ENCODE results near the gene SPPL3.
"Not testable (repeated sequence)": the region's sequence is repeated elsewhere in the genome, so short reads cannot be mapped to it uniquely, and the experiment has no call there.

Gene SPPL3

DNA sequence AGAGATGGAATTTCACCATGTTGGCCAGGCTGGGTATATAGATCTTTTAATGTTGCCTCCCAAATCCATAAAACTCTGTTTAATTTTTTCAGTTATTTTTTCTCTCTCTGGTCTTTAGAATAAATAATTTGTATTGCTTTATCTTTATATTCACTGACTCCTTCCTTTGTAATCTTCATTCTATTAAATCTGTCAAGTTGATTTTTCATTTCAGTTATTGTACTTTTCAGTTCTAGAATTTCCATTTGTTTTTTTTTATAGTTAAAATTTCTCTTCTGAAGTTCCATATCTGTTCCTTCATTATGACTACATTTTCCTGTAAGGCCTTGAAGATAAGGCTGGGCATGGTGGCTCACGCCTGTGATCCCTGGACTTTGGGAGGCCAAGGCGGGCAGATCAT is 13.6 kb upstream of the SPPL3 start:
- no peak for DNase-seq

DNA sequence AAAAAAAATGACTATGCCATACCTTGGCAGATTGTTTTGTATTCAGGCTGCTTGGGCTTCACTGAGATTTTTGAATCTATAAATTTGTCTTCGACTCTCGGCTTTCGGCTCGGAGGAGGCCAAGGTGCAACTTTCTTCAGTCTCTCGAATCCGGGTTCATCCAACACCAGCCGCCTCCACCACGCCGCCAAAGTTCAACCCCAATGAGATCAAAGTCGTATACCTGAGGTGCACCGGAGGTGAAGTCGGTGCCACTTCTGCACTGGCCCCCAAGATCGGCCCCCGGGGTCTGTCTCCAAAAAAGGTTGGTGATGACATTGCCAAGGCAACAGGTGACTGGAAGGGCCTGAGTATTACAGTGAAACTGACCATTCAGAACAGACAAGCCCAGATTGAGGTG is 12.4 kb upstream of the SPPL3 start:
- no peak for DNase-seq

DNA sequence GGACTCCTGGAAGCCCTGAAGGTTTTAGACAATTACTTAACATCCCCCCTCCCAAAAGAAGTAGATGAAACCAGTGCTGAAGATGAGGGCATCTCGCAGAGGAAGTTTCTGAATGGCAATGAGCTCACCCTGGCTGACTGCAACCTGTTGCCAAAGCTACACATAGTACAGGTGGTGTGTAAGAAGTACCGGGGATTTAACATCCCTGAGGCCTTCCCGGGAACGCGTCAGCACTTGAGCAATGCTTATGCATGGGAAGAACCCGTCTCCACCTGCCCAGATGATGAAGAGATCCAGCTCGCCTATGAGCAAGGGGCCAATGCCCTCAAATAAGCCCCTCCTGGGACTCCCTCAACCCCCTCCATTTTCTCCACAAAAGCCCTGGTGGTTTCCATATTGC is 10.6 kb upstream of the SPPL3 start:
- no peak for DNase-seq

DNA sequence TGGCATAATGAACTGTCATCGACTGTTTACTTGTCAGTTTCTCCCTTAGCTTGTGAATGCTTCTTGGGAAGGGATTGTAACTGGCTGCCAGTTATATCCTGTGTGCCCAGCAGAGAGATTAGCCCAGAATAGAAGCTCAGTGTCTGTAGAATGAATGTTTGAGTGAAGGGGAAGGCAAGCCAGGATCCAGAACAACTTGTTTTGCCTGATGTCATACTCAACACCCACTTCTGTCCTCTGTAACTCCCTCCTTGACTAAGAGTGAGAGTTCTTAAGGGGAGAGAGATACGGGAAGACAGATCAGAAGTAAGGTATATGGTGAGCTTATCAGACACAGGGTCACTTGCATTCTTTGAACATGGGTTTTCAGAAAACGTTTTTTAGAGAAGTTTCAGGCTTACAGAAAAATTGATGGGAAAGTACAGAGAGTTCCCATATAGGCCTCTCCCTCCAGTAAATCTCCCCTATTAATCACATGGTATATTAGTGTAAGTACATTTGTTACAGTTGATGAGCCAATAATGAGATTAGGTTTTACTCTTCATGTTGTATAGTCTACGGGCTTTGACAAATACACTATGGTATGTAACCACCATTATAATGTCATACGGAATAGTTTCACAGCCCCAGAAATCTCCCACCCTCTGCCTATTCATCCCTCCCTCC is 5.6 kb upstream of the SPPL3 start:
- no peak for DNase-seq

DNA sequence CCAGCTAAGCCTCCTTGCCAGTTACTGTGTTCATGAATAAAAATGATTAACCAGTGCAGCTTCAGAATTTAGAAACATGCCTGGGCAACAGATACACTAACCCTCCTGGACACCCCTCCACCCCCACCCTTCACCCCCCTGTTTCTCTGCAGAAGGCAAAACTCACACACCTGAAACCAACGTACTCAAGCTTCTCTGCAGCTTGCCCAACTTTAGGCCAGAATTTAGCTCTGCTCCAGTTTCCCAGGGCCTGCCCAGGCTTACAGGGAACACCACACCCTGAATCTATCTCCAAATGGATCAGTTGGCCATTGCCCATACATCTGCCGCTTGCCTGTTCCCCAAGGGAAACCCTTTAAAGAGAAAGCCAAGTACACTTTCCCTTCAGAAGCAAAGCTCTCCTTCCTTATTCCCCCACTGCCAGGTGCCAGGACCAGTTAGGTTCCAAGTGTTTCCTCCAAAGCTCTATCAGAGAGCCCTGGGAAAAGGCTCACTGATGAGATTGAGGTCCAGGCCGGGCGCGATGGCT is 1.8 kb upstream of the SPPL3 start:
- no peak for DNase-seq

DNA sequence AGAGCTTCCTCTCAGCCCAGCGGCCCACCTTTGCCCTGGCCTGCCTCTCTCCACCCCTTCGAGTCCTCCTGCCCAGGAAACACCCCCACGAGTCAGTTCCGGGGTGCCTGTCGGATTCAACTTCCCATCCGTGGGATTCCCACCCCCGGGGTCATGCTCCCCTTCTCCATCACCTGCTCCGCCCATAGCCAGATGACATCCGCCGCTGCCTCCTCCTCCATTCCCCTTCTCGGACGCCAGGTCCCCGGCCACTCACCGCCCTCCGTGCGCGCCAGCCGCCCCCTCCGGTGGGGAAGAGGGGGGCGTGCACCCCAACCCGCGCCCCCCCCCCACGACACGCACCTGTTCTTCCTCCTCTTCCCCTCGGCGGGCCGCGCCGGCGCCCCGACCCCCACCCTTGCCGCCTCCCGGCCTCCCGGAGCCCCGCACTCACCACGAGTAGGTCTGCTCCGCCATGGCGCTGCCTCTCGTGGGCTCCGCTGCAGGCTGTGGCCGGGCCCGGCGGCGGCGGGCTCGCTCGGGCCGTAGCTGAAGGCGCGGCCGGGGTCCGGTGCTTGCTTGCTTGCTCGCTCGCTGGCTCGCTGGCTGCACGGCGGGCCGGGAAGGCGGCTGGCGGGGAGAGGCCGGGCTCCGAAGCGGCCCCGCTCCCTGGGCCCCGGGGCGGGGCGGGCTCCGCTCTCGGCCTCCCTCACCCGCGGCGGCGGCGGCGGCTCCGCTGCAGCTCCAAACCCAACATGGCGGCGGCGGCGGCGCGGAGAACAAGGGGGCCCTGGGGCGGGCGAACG is 554 bp downstream of the SPPL3 start:
- no peak for DNase-seq

DNA sequence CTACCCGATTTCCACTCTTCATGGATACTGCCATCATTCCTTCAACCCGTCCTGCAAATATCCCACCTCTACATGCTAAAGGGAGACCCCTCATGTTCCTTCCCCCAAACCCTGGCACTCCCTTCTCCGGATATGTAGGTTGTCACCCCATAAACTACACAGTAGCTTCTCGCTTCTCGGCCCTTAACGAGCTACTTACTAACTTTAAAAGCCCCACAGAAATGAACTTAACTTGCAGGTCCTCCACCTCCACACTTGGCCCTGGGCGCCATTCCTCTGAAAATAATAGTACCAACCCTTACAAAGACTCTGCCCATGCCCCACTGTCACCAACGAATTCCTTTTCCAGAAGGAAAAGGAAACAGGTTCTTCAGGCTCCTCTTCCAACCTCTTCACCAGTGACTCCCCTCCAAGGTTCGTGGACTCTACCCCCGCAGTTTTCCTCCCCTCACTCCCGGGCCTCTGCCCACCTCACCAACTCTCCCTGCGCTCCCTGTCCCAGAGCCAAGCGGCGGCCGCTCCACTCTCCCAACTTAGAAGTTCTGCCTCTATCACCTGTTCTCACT is 1.2 kb downstream of the SPPL3 start:
- no peak for DNase-seq

DNA sequence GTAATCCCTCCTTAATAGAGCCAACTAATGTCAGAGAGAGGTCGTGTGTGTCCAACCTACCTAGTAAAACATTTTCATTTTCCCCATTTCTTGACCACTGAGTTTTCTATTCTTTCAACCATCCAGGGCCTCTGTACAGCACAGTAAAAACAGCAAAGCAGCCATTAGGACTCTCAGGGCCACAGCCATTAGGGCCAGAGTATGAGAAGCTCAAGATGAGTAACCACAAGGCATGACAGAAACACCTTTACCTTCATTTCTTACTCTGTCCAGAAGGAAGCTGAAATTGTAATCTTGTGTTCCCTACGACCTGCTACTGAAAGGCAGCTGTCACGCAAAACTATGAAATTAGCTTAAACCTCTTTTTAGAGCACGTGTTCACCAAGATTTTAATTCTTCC is 2.3 kb downstream of the SPPL3 start:
- no peak for DNase-seq

DNA sequence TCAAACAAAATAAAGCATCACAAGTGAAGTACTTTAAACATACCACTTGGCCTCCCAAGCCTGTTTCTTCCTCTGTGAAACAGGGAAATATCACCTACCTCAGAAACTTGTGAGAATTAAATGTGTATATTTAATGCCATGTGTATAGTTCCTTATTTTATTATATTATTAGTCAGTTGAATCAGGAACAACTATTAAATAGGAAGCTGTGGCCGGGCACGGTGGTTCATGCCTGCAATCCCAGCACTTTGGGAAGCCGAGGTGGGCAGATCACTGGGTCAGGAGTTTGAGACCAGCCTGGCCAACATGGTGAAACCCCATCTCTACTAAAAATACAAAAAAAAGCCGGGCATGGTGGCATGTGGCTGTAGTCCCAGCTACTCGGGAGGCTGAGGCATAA is 3.1 kb downstream of the SPPL3 start:
- DNase-seq = not testable (repeated sequence)

DNA sequence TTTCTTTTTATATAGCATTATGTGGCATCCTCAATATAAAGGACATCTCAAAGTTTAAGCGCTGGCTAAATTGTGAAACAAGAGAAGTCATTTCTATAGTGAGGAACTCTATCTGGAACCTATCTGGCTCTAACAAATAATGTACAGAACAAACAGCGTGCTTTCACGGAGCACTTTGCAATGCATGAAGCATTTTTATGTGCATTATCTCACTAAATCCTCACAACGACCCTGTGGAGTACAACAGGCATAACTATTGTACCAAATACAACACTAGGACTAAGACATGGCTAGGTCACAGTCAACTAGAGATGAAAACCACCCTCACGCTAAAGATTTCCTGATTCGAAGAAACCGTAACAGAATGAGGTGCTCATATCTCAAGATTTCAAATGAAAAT is 8.6 kb downstream of the SPPL3 start:
- DNase-seq = no peak

DNA sequence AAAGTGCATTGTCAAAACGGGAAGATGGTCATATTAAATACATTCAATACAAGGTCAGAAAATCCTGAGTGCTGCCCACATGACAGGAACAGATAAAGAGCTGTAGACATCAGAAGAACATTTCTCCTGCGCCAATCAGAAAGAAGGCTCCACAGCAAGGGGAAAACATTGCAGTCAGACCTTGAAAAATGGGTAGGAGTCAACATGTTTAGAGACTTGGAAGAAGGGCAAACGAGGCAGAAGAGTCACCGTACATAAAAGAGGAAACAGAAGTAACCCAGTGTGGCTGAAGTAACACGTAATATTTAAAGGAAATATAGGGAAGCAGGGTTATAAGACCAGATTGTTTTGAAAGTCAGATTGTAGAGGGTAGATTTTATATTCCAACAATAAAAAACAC is 11.9 kb downstream of the SPPL3 start:
- no peak for DNase-seq

DNA sequence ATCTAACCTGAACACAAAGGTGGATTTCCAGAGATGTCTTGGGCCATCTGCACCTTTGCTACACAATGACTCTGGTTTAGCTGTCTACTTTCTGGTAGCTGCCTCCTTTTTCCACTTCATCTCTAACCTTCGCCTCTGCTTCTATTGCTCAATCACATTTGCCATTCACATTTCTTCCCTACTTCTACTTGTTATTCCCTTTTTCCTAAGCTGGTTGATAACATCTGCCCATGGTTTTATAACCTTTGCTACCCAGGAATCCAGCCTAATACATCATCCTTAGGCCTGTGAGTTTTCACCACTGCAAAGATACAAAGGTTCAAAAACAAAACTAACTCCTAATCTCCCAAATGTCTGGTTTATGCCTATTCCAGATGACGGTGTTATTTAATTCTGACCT is 13.2 kb downstream of the SPPL3 start:
- no peak for DNase-seq

DNA sequence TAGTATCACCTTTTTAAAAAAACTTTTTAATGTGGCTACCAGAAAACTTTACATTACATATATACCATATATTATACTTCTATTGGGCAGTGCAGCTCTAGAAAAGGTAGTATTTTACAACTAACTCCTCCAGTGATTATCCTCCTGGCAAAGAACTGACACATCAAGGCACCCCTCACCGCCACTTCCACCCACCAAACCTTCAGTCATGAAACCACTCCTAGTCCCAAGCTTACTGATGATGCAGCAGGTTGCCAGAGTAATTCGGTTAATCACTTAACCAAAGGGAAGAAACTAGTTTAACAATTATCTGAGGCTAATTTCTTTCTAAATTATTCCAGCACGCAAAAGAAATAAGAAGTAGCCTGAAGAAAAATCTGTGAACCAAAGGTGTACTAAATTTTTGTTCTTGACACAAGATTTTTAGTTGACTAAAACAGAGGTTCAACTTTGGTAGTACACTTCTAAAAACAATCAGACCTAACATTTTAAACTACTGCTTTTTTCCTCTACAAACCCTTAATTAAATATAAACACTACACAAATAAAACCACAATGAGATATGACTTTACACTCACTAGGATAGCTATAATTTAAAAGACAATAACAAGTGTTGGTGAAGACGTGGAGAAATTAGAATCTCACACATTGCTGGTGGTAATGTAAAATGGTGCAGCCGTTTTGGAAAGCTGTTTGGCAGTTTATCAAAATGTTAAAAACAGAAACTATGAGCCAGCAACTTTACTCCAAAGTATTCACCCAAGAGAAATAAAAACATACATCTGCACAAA is 16.7 kb downstream of the SPPL3 start:
- DNase-seq = no peak

DNA sequence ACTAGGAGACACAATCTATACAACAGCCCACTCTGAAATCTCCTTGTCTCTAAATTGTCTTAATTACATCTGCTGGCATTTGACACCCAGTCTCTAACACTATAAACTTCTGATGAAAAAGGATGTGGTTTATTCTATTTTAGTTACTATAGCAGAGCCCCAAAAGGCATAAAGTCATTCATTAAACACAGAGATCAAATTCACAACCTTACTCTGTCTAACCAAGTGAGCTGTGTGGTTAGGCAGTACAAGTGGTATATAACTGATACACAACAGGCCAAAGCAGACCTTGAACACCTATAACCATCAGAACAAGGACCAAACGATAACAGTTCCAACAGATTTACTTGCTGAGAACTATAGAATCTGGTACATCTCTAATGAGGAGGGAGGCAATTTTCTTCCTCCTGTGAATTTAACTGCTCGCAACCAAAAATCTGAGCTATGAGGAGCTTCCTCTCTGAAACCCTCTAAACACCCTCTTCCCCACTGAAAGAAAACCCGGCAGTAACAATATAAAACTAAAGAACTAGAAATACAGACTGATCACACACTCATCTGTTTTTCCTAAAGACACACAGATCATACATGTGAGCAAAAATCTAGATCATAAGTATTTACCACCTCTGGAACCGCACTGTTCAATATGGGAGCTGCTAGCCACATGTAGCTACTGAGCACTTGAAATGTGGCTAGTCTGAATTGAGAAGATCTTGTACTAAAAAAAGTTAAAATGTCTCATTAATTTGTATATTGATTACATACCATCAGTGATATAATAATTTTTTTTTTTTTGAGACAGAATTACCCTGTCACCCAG is 17.7 kb downstream of the SPPL3 start:
- no peak for DNase-seq

DNA sequence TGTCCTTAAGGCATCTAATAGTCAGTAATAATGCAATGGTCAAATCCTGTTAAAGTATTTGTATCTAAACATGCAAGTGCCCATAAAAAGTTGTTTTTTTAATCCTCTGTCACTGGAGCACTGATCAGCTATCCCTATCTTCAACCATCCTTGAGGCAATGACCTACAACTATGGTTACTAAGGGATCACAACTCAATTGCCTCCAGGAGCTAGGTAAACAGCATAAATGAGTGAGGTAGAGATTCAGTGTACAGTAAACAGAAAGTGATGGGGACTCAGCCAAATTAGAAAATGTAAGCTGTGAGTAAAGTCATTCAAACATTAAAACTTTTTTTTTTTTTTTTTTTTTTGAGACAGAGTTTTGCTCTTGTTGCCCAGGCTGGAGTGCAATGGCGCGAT is 18.6 kb downstream of the SPPL3 start:
- no peak for DNase-seq

DNA sequence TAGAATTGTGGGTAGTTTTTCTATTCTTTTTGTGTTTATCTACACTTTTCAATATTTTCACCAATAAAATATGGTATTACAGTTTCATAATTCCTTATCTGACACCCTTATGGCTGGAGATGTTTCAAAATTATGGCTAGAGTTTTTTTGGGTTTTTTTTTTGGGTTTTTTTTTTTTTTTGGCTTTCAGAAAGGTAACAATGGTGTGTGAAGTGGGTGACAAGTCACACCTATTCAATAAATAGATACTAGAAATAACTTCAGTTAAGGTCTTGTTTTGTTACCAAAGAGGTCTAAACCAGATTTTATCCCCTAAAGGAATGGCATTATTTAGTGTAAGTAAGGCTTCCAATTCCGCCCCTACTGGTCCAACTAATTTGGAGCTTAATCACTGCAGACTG is 19.5 kb downstream of the SPPL3 start:
- DNase-seq = no peak

DNA sequence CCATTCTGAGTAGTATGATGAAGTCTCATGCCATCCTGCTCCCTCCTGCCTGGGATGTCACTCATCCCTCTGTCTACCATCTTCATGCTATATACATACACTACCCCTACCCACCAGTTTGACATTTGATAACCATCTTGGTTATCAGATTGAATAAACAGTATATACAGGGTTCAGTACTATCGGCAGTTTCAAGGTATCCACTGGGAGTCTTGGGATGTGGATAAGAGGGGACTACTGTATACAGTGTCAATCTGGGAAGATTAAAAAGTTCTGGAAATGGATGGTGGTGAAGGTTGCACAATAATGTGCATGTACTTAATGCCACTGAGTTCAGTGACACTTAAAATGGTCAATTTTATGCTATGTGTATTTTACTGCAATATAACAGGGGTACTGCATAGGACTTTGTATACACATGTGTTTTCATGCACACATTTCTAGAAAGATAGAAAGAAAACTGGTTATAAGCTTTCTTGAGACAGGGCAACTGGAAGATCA is 22.1 kb downstream of the SPPL3 start:
- no peak for DNase-seq

DNA sequence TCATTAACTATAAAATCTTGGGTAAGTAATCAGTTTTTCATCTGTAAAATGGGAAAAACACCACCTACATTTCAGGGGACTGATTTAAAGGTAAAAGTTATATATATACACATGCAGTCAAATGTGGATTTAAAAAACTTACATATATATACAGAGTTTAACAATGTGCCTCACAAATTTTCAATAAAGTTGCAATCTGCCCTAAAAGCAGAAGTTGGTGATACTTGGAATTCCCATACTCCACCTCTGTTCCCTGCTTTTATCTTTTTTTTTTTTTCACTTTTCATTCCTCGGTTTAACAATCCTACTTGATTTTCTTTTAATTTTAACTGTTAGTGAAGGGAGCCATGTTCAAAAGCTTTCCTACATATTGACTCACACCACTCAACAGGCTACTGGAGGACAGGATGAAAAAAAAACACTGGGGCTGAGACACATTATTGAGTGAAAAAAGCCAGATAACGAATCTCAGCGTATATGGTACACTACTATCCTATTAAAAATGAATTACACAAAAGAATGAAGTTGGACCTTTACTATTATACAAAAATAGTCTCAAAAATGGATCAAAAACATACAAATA is 24.3 kb downstream of the SPPL3 start:
- no peak for DNase-seq

DNA sequence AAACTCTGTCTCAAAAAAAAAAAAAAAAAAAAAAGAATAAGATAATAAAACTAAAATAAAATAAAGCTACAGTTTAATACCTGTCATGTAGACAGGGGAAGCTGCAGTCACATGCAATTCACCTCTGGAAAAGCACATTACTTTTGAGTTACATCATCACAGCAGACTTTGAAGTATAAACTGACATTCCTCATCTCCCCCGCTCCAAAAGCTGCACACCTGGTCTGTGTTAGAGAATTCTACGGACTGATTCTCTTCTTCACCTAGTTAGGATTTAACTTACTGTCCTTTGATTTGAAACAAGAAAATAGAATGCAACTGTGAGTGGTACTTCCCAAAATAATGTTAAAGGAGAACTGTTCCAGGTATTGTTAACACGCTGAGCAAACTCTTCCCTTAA is 25.1 kb downstream of the SPPL3 start:
- DNase-seq = no peak

DNA sequence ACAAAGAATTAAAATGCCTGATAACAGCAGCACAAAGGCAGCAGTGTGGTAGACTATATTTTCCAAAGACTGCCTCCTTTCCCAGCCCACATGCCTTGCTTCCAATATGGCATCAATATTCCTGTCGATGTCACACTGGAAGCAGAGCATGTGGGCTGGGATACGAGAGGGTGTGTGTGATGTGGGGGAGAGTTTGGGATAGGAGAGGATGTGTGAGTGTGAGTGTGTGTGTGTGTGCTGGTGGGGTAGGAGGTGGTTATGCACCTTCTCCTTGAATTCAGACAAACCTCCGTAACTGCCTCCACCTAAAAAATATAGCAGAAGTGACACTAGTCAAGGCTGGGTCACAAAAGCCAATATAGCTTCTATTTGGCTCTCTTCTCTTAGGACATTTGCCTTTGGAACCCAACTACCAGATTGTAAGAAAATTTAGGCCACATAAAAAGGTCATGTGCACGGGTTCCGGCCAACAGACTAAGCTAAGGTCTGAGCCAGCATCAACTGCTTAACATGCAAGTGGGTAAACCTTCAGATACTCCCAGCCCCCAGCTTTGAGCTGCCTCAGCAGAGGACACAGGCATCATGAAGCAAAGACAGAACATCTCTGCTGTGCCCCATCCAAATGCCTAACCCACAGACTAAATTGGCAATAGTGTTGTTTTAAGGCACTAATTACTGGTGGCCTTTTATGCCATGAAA is 29.5 kb downstream of the SPPL3 start:
- no peak for DNase-seq

DNA sequence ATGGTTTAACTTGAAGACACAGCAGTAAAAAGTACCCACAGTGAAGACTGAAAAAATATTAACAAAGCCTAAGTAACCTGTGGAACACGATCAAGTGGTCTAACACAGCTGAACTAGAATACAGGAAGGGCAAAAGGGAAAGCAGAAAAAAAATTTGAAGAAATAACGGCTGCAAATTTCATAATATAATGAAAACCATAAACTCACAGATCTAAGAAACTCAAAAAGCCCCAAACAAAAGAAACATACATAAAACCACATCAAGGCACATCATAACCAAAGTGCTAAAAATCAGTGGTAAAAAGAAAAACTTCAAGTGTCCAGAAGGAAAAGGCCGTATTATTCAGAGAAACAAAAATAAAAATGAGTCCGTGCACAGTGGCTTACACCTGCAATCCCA is 30.9 kb downstream of the SPPL3 start:
- DNase-seq = no peak
